Hippocampal formation (tissue), 2 donors: ENCODE results near the gene OR8J3.
"Not testable (repeated sequence)": the region's sequence is repeated elsewhere in the genome, so short reads cannot be mapped to it uniquely, and the experiment has no call there.

ENCODE experiments used
- DNase-seq, 2 donors: peaks; one replicate each; lab custom pipeline; 2025; lab: John Stamatoyannopoulos, UW

Gene OR8J3, protein sequence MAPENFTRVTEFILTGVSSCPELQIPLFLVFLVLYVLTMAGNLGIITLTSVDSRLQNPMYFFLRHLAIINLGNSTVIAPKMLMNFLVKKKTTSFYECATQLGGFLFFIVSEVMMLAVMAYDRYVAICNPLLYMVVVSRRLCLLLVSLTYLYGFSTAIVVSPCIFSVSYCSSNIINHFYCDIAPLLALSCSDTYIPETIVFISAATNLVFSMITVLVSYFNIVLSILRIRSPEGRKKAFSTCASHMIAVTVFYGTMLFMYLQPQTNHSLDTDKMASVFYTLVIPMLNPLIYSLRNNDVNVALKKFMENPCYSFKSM

DNA sequence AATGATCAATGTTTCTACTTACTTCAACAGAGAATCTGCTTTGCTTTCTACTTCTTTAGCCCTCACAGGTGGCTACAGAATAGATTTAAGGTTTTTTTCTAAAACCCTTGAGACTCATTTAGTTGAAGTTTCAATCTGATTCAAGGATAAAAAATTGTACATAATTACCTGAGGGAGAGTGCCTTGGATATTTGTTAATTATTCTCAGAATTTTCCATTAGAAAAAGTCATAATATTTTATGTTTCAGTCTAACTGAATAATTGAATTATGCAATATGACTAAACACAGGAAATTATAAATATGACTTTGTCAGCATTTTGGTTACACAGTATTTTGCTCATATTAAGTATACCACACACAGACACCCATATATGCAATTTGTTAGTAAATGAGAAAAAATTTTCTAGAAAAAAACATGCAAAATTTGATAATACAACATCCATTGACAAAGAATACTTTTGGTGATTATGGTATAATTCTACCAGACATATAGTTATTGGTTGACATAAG lies at the start of gene OR8J3:
TSS of gene OR8J3 (minus strand) at position 51 of the 511 bp plus-strand sequence. CDS start 2,483 bp downstream, outside the sequence.
- no peak for DNase-seq

DNA sequence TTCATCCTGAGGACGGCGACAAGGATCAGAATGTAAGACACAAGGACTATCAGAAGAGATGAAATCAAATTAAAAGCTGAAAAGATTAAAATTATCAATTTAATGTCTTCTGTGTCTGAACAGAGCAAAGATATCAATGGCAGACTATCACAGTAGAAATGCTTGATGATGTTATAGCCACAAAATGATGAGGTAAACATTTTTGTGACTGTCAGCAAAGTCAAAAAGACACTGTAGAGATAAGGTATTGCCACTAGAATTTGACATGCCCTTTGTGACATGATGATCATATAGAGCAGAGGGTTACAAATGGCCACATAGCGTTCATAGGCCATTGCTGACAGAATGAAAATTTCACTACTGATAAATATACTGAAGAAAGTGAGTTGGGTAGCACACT lies 48.6 kb upstream of the OR8J3 start:
- no peak for DNase-seq

DNA sequence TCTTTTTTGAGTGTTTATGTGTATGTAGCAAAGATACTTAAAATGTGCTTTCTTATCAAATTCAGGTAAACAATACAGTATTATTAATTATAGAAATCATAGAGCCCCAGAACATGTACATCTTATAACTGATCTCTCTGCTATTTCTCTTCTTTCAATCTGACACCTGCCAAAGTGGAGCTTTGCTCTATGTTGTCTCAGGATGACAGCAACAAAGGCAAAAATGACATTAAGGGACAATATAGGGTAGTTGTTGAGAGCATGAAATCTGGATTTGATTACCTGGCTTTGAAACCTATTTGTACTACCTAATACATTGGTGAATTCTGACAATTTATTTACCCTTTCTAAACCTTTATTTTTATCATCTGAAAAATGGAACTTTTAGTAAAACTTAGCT lies 43.5 kb upstream of the OR8J3 start:
- no peak for DNase-seq

DNA sequence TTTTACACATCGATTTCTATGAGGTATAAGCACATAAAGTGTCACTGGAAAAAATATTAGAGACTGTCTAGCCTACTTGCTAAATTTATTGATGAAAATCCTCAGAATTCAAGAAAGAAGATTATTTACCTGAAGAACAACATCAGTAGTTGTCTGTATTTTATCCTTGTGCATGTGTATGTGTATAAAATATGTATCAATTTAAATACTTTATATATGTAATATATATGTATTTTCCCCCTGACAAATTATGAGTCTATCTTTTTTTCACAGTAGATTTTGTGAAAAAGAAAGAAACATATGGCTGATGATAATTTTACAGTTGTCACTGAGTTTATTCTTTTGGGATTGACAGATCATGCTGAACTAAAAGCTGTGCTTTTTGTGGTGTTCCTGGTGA lies 36.3 kb upstream of the OR8J3 start, which contains the start of gene OR5J2:
TSS of gene OR5J2 (plus strand) at position 301 of the 400 bp plus-strand sequence. CDS start at position 301, 0 bp downstream.
- DNase-seq, result no peak

DNA sequence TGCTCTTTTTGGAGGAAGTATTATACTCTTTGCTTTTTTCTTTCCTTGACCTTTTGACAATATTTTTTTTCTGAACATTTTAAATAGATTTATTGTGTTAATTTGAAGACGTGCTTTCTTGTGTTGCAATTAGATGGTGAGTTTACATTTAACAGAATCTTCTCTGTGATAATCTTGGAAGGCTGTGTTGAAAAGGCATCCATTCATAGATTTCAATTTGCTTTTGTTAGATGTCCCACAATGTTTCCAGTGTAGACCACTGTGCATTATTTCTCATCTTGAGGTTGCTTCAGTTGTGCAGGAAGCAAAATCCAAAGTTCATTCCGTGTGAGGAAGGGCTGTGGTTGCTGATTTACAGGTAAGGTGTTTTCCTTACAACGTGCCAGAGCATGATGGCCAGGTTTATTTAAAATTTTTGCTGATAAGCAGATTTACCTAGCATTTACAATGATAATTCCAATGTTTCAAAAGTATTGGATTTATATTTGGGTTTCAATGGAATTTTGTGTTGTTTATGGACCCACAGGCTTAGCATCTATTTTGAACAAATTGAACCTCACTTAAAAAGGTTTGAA lies 32.3 kb upstream of the OR8J3 start:
- DNase-seq, result no peak

DNA sequence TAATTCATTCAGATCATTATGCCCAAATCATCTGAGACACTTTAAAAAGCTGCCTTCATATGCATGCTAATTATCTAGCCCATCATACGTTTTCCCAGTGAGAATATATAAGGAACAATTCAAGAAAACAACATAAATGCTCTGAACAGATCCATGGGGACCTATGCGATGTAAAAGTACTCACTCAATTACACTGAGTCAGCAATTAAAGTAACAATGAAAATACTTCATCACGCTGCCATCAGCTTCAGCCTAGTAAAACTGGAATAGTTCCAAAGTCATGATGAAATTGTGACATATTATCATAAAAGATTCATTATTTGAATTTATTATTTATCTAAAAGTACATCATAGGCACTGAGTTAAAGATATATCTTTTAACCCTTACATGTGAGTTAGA lies 23.8 kb upstream of the OR8J3 start:
- no peak for DNase-seq

DNA sequence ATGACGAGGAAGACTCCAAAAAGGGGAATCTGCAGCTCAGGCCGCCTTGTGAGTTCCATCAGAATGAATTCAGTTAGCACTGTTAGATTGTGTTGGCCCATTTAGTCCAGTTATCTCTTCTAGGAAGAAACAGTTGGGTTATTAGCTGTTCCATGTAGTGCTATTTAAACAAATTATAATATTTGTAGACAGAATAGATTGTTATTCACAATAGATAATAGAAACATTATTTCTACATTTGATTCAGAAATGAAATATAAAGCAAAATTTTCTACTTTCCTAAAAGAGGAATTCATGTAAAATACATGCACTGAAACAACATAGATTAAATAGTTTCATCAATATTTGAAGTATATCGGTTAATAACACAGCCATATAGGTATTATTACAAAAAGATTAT lies 20.2 kb upstream of the OR8J3 start, which contains the start of gene OR8K5:
TSS of gene OR8K5 (minus strand) at position 101 of the 400 bp plus-strand sequence. CDS start at position 101, 0 bp downstream.
- DNase-seq, result no peak

DNA sequence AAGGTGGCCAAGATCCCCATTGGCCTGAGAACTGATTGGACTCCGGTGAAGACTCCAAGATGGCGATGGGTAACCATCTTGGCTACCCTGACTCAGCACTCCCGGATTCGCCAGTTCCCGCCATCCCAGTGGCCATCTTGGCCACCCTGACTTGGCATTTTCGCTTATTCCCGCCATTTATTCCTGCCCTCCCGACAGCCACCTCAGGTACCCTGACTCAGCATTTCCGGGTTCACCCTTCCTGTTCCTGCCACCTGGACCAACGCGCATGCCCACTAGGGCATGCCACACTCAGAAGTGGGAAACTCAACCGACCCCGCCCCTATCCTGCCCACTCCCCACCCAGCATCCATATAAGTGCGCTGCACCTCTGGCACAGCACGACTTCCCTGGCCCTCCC lies 12.3 kb upstream of the OR8J3 start:
- DNase-seq, result no peak

DNA sequence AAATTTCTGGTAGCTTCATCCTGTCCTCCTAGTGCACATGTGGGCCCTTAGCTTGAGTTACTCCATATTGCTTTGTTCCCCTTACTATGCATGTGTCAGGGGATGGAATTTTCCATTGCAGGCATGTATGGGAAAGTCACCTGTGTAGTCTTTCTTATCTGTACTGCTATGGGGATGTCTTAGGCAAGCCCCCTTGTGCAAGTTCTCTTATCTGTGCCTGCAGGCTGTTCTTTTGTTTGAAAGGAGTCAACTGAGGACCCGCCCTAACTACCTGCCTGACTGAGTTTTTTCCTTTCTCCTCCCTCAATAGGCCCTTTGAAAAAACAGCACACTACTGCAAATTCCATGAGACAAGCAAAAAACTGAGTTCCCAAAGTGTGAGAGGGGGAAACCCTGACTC lies 11.4 kb upstream of the OR8J3 start:
- DNase-seq, result no peak

DNA sequence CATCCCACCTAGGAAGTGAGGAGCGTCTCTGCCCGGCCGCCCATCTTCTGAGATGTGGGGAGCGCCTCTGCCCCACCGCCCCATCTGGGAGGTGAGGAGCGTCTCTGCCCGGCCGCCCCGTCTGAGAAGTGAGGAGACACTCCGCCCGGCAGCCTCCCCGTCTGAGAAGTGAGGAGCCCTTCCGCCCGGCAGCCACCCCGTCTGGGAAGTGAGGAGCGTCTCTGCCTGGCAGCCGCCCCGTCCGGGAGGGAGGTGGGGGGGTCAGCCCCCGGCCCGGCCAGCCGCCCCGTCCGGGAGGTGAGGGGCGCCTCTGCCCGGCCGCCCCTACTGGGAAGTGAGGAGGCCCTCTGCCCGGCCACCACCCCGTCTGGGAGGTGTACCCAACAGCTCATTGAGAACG lies 3.7 kb upstream of the OR8J3 start:
- DNase-seq, result not testable (repeated sequence)

DNA sequence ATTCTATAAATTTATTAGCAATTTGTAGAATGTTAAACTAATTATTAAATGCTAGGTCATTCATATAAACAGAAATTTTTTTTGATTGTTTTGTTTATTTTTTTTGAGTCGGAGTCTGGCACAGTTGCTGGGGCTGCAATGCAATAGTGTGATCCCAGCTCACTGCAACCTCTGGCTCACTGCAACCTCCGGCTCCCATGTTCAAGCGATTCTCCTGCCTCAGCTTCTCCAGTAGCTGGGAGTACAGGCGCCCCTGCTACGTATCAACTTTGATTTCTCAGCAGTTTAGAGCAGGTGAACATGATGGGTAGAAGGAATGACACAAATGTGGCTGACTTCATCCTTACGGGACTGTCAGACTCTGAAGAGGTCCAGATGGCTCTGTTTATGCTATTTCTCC lies 17.9 kb downstream of the OR8J3 start, which contains the start of gene OR8H3:
TSS of gene OR8H3 (plus strand) at position 301 of the 400 bp plus-strand sequence. CDS start at position 301, 0 bp downstream.
- no peak for DNase-seq

DNA sequence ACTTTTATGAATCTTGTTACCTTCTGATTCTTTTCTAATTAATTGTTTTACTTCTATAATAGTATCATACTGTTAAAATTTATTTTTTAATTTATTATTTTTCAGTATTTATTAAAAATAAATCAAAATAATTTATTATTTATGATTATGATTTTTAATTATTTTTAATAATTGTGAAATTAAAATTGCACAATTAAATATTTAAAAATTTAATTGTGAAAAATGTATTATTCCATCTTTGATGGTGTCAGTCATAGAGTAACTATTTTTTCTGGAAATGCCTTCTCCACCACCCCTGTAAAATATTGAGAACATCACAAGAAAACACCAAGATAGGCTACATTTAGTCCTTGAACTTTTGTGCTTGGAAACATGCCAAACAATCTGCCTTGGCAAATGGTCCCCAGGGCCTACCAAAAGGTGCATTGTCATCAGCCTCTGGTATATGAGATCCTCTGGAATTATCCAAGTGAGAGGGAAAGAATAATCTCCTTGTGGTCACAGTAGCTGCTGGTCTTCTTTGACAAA lies 36.7 kb downstream of the OR8J3 start, which contains the start of gene OR8H2:
TSS of gene OR8H2 (plus strand) at position 478 of the 528 bp plus-strand sequence. CDS start 1,356 bp downstream, outside the sequence.
- DNase-seq, result no peak

DNA sequence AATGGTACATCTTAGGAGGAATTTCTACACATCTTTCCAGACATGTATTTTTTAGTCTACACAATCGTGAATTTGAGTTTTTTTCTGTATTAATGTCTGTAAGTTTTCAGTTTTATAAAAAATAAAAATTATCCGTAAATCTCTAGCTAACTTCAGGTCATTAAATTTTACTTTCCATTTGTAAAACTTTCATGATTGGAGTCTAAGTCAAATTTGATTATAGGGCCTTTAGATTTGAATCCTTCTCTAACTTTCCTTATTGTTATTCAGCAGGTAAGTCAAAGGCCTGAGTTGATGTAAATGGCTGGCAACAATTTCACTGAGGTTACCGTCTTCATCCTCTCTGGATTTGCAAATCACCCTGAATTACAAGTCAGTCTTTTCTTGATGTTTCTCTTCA lies 47.0 kb downstream of the OR8J3 start, which contains the start of gene OR8I2:
TSS of gene OR8I2 (plus strand) at position 301 of the 400 bp plus-strand sequence. CDS start at position 301, 0 bp downstream.
- DNase-seq, result no peak

DNA sequence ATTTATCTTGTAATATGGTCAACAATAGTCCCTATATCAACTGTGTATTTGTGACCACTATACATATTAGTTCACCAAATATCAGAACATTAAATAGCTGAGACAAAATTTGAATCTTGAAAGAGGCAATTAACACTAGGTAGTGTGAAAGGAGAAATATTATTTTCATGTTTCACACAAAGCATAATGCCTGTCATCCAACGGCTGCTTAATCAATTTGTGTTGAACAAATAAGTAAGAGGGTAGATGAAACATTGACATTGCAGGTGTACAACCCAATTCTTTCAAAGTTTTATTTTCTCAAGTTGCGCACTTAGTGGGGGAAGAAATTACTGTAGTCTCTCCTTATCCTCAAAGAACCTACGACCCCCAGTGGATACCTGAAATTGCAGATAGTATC lies 50.3 kb downstream of the OR8J3 start:
- no peak for DNase-seq
